ENCODE results near the gene ACVRL1. TPM values are rescaled to one million over a fixed set of nuclear protein-coding genes. Genes with fewer than 3 reads are reported as not detected.

Gene ACVRL1
- total and polyA plus RNA-seq, 7 donors: 12.5 to 113 (median 64.0) TPM

DNA sequence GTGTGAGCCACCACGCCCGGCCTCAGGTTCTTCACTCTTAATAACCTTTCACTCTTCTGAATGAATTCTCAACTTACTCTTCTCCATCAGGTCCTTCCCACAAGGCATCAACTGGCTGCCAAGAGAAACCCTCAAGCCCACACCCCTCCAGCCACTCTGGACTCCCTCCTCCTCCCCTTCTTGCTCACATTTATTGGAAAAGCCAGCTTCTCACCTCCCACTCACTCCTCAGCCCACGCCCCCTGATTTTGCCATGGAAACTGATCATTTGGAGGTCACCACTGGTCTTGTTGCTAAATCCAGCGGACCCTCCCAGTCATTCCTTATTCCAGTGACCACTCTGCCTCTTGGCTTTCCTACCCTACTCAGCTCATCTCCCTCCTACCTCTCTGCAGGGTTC, 26.8 kb downstream of the ACVRL1 start:
- intact Hi-C loops (cut with DNase I): no loop called here
- H3K4me1 ChIP-seq: no peaks in the 10 kb centered on the region
- DNase-seq: no peak
- no peak for TF ChIP-seq EP300 (IDR thresholded peaks at IDR 0.05)
- no peak for TF ChIP-seq POLR2AphosphoS5 (IDR thresholded peaks at IDR 0.05)
- TF ChIP-seq POLR2A (IDR thresholded peaks at IDR 0.05): no peak
- H3K27me3 ChIP-seq: peaks cover 0 to 6% (median 0%) of the 10 kb centered on the region in 3 donors
- H3K9me3 ChIP-seq: no peaks in the 10 kb centered on the region
- H3K36me3 ChIP-seq: no peaks in the 10 kb centered on the region
- no peak overlapping the region for H3K4me3 ChIP-seq
- H3K27ac ChIP-seq: no peak overlapping the region
- 93 to 95% methylated on average over 4 of the region's 4 CpGs for WGBS, 2 donors

DNA sequence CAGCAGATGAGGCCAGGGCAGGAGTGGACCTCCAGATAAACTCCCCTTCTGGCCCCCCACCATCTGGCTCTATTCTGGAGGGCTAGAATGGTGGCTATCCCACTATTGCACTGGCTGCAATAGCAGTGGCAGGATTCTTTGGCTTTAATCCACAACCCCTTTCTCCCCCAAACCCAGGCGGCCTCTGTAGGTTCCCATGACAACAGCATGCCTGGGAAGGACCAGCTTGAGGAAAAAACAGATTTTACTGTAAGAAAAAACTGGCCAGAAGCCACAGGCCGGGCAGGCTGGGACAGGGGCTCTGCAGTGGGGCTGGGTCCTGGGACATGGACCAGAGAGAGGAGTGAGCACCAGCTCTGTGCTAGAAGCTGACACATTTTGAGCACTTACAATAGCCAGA, 30.6 kb downstream of the ACVRL1 start:
- peaks cover 0 to 10% (median 10%) of the 10 kb centered on the region in 4 donors for H3K4me1 ChIP-seq
- H3K9me3 ChIP-seq: no peaks in the 10 kb centered on the region
- H3K4me3 ChIP-seq: no peak overlapping the region
- no peaks in the 10 kb centered on the region for H3K36me3 ChIP-seq
- no peak for DNase-seq
- no peak overlapping the region for H3K27ac ChIP-seq
- peaks cover 0 to 6% (median 0%) of the 10 kb centered on the region in 3 donors for H3K27me3 ChIP-seq
- TF ChIP-seq POLR2AphosphoS5 (IDR thresholded peaks at IDR 0.05): no peak
- no peak for TF ChIP-seq POLR2A (IDR thresholded peaks at IDR 0.05)
- TF ChIP-seq, protein P1, sequence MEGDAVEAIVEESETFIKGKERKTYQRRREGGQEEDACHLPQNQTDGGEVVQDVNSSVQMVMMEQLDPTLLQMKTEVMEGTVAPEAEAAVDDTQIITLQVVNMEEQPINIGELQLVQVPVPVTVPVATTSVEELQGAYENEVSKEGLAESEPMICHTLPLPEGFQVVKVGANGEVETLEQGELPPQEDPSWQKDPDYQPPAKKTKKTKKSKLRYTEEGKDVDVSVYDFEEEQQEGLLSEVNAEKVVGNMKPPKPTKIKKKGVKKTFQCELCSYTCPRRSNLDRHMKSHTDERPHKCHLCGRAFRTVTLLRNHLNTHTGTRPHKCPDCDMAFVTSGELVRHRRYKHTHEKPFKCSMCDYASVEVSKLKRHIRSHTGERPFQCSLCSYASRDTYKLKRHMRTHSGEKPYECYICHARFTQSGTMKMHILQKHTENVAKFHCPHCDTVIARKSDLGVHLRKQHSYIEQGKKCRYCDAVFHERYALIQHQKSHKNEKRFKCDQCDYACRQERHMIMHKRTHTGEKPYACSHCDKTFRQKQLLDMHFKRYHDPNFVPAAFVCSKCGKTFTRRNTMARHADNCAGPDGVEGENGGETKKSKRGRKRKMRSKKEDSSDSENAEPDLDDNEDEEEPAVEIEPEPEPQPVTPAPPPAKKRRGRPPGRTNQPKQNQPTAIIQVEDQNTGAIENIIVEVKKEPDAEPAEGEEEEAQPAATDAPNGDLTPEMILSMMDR (IDR thresholded peaks at IDR 0.05): no peak
- intact Hi-C loops (cut with DNase I): no loop called here
- 81 to 86% methylated on average over 2 of the region's 2 CpGs for WGBS, 2 donors

DNA sequence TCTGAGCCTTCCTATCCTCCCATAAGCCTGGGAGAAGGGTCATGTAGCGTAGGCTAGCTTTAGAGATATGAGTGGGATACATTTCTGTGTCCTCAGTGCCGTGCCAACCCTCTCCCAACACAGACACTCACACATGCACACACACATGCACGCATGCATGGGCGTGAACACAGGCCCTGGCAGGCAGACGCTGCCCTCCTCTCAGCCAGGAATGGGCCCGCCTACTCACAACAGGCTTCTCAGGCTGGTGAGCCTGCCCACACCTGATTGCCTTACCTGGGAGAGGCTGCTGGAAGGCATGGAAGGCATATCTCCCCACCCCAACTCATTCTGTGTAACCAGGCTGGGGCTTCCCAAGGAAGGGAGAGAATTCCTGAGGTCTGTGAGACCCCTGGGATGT, 31.4 kb downstream of the ACVRL1 start:
- H3K9me3 ChIP-seq: no peaks in the 10 kb centered on the region
- TF ChIP-seq, protein P1 (IDR thresholded peaks at IDR 0.05): no peak
- TF ChIP-seq POLR2A (IDR thresholded peaks at IDR 0.05) (no peak), EP300 (IDR thresholded peaks at IDR 0.05) (no peak), POLR2AphosphoS5 (IDR thresholded peaks at IDR 0.05) (no peak)
- H3K4me1 ChIP-seq: peaks cover 0 to 10% (median 10%) of the 10 kb centered on the region in 4 donors
- WGBS, 2 donors: 27 to 72% methylated on average over 6 of the region's 6 CpGs
- H3K36me3 ChIP-seq: no peaks in the 10 kb centered on the region
- intact Hi-C loops (cut with DNase I): no loop called here
- no peak overlapping the region for H3K27ac ChIP-seq
- no peak for DNase-seq
- H3K27me3 ChIP-seq: peaks cover 0 to 6% (median 0%) of the 10 kb centered on the region in 3 donors
- H3K4me3 ChIP-seq: no peak overlapping the region

DNA sequence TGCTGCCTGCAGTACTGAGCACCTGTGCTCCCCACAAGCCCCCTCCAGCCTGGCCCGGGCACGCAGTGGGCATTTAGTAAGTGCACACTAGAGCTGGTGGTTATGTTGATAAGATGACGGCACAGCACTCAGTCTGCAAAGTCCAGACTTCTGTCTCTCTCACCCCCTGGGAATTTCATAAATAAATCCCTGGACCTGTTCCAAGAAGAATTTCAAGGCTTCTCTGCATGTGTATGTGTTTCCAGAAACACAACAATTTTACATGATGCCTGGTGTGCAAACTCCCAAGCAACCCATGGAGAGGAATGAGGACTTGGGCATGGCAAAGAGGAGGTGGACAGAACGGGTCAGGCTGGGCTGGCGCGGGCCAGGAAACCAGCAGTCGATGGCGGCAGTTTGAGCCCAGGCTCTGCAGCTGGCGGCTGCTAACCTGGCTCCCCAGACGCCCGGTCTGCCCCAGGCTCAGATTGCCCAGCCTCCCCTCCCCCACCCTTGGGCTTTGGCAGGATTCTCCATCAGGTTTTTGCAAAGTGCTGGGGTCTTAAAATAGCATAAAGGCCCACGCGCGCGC, 33.8 kb downstream of the ACVRL1 start:
- Histone ChIP-seq H3K27me3 (peaks cover 0 to 6% (median 0%) of the 10 kb centered on the region in 3 donors), H3K27ac (no peak overlapping the region), H3K4me3 (no peak overlapping the region), H3K4me1 (peaks cover 0 to 10% (median 10%) of the 10 kb centered on the region in 4 donors), H3K36me3 (no peaks in the 10 kb centered on the region), H3K9me3 (peaks cover 0 to 11% (median 3%) of the 10 kb centered on the region in 4 donors)
- 67 to 83% methylated on average over 15 of the region's 15 CpGs for WGBS, 2 donors
- intact Hi-C loops (cut with DNase I): loop anchor here (5.0 kb wide), 1 partner anchor 41 kb away; no protein-coding TSS in a partner anchor
- no peak for DNase-seq
- TF ChIP-seq EP300 (IDR thresholded peaks at IDR 0.05): no peak
- TF ChIP-seq, protein P1 (IDR thresholded peaks at IDR 0.05): no peak
- TF ChIP-seq POLR2A (IDR thresholded peaks at IDR 0.05): no peak
- TF ChIP-seq POLR2AphosphoS5 (IDR thresholded peaks at IDR 0.05): no peak

DNA sequence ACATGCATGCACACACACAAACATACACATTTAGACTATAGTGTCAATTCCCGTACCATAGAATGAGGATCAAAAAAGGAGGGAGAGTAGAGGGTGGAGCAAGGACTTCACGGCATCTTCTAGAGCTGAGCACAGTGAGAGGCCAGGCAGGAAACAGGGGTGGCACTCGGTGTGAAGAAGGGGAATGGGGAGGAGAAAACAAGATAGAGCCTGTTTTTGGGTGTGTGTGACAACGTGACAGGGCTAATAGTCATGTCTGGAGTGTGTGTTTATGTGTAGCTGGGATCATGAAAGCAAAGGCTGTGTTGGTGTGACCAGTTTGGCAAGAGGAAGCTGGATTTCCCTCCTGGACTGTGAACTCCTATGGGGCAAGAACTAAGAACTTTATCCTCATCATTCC, 34.3 kb downstream of the ACVRL1 start:
- Histone ChIP-seq H3K9me3 (peaks cover 0 to 11% (median 3%) of the 10 kb centered on the region in 4 donors), H3K4me3 (no peak overlapping the region), H3K36me3 (no peaks in the 10 kb centered on the region), H3K27ac (no peak overlapping the region), H3K27me3 (peaks cover 0 to 6% (median 0%) of the 10 kb centered on the region in 3 donors), H3K4me1 (peaks cover 0 to 10% (median 10%) of the 10 kb centered on the region in 4 donors)
- DNase-seq: no peak
- WGBS, 2 donors: 43 to 56% methylated on average over 4 of the region's 4 CpGs
- intact Hi-C loops (cut with DNase I): loop anchor here (5.0 kb wide), 1 partner anchor 41 kb away; no protein-coding TSS in a partner anchor
- TF ChIP-seq, protein P1 (IDR thresholded peaks at IDR 0.05): no peak
- no peak for TF ChIP-seq POLR2A (IDR thresholded peaks at IDR 0.05)
- no peak for TF ChIP-seq POLR2AphosphoS5 (IDR thresholded peaks at IDR 0.05)
- no peak for TF ChIP-seq EP300 (IDR thresholded peaks at IDR 0.05)
